GM12878 (cell line): ENCODE data around the gene AEBP1.

Experiments used
- CHD2 ChIP-seq: IDR thresholded peaks from 2 replicates; pipeline ENCODE4 v1.6.1; 2011; ENCODE audit warnings: low read depth, low read length, improper control_type of control experiment, borderline replicate concordance
- CTCF ChIP-seq, 3 experiments: IDR thresholded peaks in 2 of 3; conservative IDR thresholded peaks in 1 of 3; 2 replicates each; pipeline ENCODE4 v1.5.1; 2011; ENCODE audit warnings: low read depth in 3 of 3, low read length in 3 of 3, mild to moderate bottlenecking in 3 of 3, control low read depth in 2 of 3, moderate library complexity in 2 of 3, inconsistent platforms in 1 of 3, mixed read lengths in 1 of 3; ENCODE audit not compliant: control insufficient read depth in 2 of 3, insufficient read depth in 1 of 3; ENCODE audit errors: extremely low read depth in 1 of 3
- ESRRA ChIP-seq: IDR thresholded peaks from 2 replicates; pipeline ENCODE4 v1.6.1; 2012; ENCODE audit warnings: mild to moderate bottlenecking, low read length, improper control_type of control experiment
- HSF1 ChIP-seq: fragments of 150-350 bp; IDR thresholded peaks from 2 replicates; pipeline ENCODE4 v1.6.1; 2014; ENCODE audit warnings: mild to moderate bottlenecking, low read depth, low read length
- IRF3 ChIP-seq: fragments of 450-650 bp; IDR thresholded peaks from 2 replicates; pipeline ENCODE4 v1.6.1; 2014; ENCODE audit warnings: mild to moderate bottlenecking
- POLR2AphosphoS5 ChIP-seq: IDR thresholded peaks from 2 replicates; pipeline ENCODE4 v1.6.1; 2011; ENCODE audit warnings: mild to moderate bottlenecking, low read length, inconsistent platforms
- RAD21 ChIP-seq: IDR thresholded peaks from 2 replicates; pipeline ENCODE4 v1.6.1; 2011; ENCODE audit warnings: mild to moderate bottlenecking, low read depth, low read length, moderate library complexity; ENCODE audit not compliant: insufficient read depth
- RCOR1 ChIP-seq: conservative IDR thresholded peaks from 2 replicates; pipeline ENCODE4 v1.6.1; 2012; ENCODE audit warnings: low read depth, low read length, improper control_type of control experiment
- RFX5 ChIP-seq: IDR thresholded peaks from 2 replicates; pipeline ENCODE4 v1.6.1; 2011; ENCODE audit warnings: low read depth, low read length, improper control_type of control experiment
- TCF7 ChIP-seq: IDR thresholded peaks from 2 replicates; pipeline ENCODE4 v1.6.1; 2014; ENCODE audit warnings: antibody characterized with exemption, borderline replicate concordance
- ZNF274 ChIP-seq: IDR thresholded peaks from one replicate; pipeline ENCODE4 v1.8.0; 2011; ENCODE audit not compliant: insufficient read length, insufficient read depth
- ZZZ3 ChIP-seq: IDR thresholded peaks from 2 replicates; pipeline ENCODE4 v1.6.1; 2011; ENCODE audit warnings: low read depth; ENCODE audit not compliant: control insufficient read depth, insufficient read length

- TF ChIP-seq RAD21 (no peak), RFX5 (no peak), ZZZ3 (no peak), CTCF (IDR thresholded peaks at IDR 0.05 in 2 of 3, conservative IDR thresholded peaks at IDR 0.05 in 1 of 3; ENCODE audit: control insufficient read depth in 2 of 3, extremely low read depth in 1 of 3, insufficient read depth in 1 of 3, low read depth in 3 of 3, low read length in 3 of 3) (no peak), CHD2 (no peak), HSF1 (no peak), RCOR1 (no peak), ESRRA (no peak), TCF7 (no peak), ZNF274 (no peak), POLR2AphosphoS5 (no peak), IRF3 (no peak)
Observed at GRCh38 chr7:44162179-44162578, 58.0 kb downstream of the AEBP1 start.
